ENCODE data around the gene VAMP3.

- no peak for TF ChIP-seq CTCF (IDR thresholded peaks at IDR 0.05; ENCODE audit: low read depth, low read length)
- TF ChIP-seq EZH2phosphoT487 (IDR thresholded peaks at IDR 0.05; ENCODE audit: low read depth): no peak
Observed at GRCh38 chr1:7753641-7754040, 17.5 kb upstream of the VAMP3 start.

All from OCI-LY3 (cell line).